ENCODE measurements around the gene NRL.

- no peak for TF ChIP-seq POLR2A (IDR thresholded peaks at IDR 0.05; ENCODE audit: borderline replicate concordance, extremely low read depth, insufficient read depth, insufficient read length)
- TF ChIP-seq CTCF (IDR thresholded peaks at IDR 0.05 in 2 of 3, conservative IDR thresholded peaks at IDR 0.05 in 1 of 3; ENCODE audit: borderline replicate concordance in 1 of 3, insufficient read depth in 1 of 3, low read depth in 2 of 3, low read length in 2 of 3) = no peak
- TF ChIP-seq EZH2 (IDR thresholded peaks at IDR 0.05) = no peak
- no peak for TF ChIP-seq REST (IDR thresholded peaks at IDR 0.05; ENCODE audit: low read depth)
These were observed 16.8 kb upstream of the NRL start for GRCh38 chr14:24131549-24131966.

Measured in HCT116 (cell line).